Mucosa of descending colon (tissue), 3 donors: Measurements from ENCODE around the gene CCDC28A. TPM values are rescaled to one million over a fixed set of nuclear protein-coding genes. Genes with fewer than 3 reads are reported as not detected.

Source experiments
- ATAC-seq: fragments of 200-7000 bp; cut with Tn5 transposase; one replicate; pipeline ENCODE4 v1.9.1; 2020; ENCODE audit warnings: mild to moderate bottlenecking, moderate library complexity
- DNase-seq, 3 donors: peaks; one replicate each; pipeline ENCODE4 v3.0.0-alpha.2; 2020
- H3K36me3 ChIP-seq: fragments of 200-600 bp; one replicate; pipeline ENCODE4 v1.8.0; 2021; ENCODE audit warnings: low read depth, mild to moderate bottlenecking
- H3K4me1 ChIP-seq: fragments of 200-600 bp; one replicate; pipeline ENCODE4 v1.8.0; 2021; ENCODE audit warnings: low read depth, mild to moderate bottlenecking
- H3K4me3 ChIP-seq: fragments of 200-600 bp; one replicate; pipeline ENCODE4 v1.8.0; 2021; ENCODE audit warnings: mild to moderate bottlenecking
- H3K9me3 ChIP-seq: fragments of 200-600 bp; one replicate; pipeline ENCODE4 v1.8.0; 2021; ENCODE audit warnings: mild to moderate bottlenecking
- CTCF ChIP-seq: fragments of 200-600 bp; IDR thresholded peaks from one replicate; pipeline ENCODE4 v1.8.0; 2022; ENCODE audit warnings: antibody characterized with exemption, mild to moderate bottlenecking
- intact Hi-C, 2 donors: fragments of 100-400 bp; cut with DNase I in 1 of 2; cut with micrococcal nuclease in 1 of 2; formaldehyde crosslinking; loops; one replicate each; pipeline versions ENCODE4 v1.11.0 to v1.11.1; 2022; cut with DNase I, micrococcal nuclease
- total RNA-seq, 3 donors: library from RNA; stranded (reverse); fragmentation: NEBNext Ultra II Directional in 2 of 3; extraction: Animal tissue kit (Norgen Biotek cat#: 25700) in 2 of 3; gene quantifications; one replicate each; pipeline versions ENCODE4 v1.2.1 to v1.2.4, GENCODE V29; 2021 to 2023
- donor health status: DM: no; HTN: no; CAD: no; lungs with moderate emphysema.
- donor health status: DM: no; HTN: no; CAD: no.
- donor health status: DM: no; HTN: yes; CAD: no.

The CCDC28A gene
- total RNA-seq, 3 donors from 2014 or later, result 16.1 to 29.8 (median 24.0) TPM

GRCh38 chr6:138795809-138796603 lies 22.4 kb downstream of the CCDC28A start, which contains the start of gene ECT2L:
Gene ECT2L (plus strand): TSS chr6:138796087. CDS start chr6:138813275, 17,188 bp downstream.
- ATAC-seq (peak; percentile 100), DNase-seq (peak; percentile 69 to 92 (median 90))
- intact Hi-C loops, result no loop called here
- no peak for TF ChIP-seq CTCF
- Histone ChIP-seq H3K9me3 (no peaks in the 10 kb centered on the region), H3K4me3 (no peak within 1 kb of the TSS), H3K4me1 (peaks cover 4% of the 10 kb centered on the region), H3K36me3 (no peaks in the 10 kb centered on the region)

GRCh38 chr6:138796771-138797170 lies 23.2 kb downstream of the CCDC28A start:
- ATAC-seq, result no peak
- H3K4me3 ChIP-seq, result no peak overlapping the region

GRCh38 chr6:138797806-138798446 lies 24.4 kb downstream of the CCDC28A start:
- Histone ChIP-seq H3K36me3 (no peaks in the 10 kb centered on the region), H3K4me3 (no peak overlapping the region), H3K4me1 (peaks cover 4% of the 10 kb centered on the region), H3K9me3 (no peaks in the 10 kb centered on the region)
- DNase-seq (no peak), ATAC-seq (no peak)
- no peak for TF ChIP-seq CTCF
- intact Hi-C loops, result no loop called here

More at GRCh38 chr6:138796771-138797170, 23.2 kb downstream of the CCDC28A start:
- H3K36me3 ChIP-seq, result no peaks in the 10 kb centered on the region
- peaks cover 4% of the 10 kb centered on the region for H3K4me1 ChIP-seq
- intact Hi-C loops, result no loop called here
- no peaks in the 10 kb centered on the region for H3K9me3 ChIP-seq
- no peak for TF ChIP-seq CTCF
- DNase-seq, result no peak

- intact Hi-C loops, result no loop called here
- DNase-seq (no peak), ATAC-seq (no peak)
These were observed 27.0 kb downstream of the CCDC28A start for GRCh38 chr6:138800377-138801150.

More at GRCh38 chr6:138800377-138801150, 27.0 kb downstream of the CCDC28A start:
- TF ChIP-seq CTCF, result no peak
- H3K36me3 ChIP-seq, result no peaks in the 10 kb centered on the region
- H3K9me3 ChIP-seq, result no peaks in the 10 kb centered on the region
- H3K4me1 ChIP-seq, result peaks cover 2% of the 10 kb centered on the region
- H3K4me3 ChIP-seq, result no peak overlapping the region
